GM21619 (cell line): Measurements from ENCODE around the gene ZBTB25.

Source experiments
- ATAC-seq: cut with Tn5 transposase; IDR thresholded peaks from one replicate; pipeline ENCODE4 v1.9.1; 2021; ENCODE audit not compliant: unreplicated experiment

Gene ZBTB25, protein sequence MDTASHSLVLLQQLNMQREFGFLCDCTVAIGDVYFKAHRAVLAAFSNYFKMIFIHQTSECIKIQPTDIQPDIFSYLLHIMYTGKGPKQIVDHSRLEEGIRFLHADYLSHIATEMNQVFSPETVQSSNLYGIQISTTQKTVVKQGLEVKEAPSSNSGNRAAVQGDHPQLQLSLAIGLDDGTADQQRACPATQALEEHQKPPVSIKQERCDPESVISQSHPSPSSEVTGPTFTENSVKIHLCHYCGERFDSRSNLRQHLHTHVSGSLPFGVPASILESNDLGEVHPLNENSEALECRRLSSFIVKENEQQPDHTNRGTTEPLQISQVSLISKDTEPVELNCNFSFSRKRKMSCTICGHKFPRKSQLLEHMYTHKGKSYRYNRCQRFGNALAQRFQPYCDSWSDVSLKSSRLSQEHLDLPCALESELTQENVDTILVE

DNA sequence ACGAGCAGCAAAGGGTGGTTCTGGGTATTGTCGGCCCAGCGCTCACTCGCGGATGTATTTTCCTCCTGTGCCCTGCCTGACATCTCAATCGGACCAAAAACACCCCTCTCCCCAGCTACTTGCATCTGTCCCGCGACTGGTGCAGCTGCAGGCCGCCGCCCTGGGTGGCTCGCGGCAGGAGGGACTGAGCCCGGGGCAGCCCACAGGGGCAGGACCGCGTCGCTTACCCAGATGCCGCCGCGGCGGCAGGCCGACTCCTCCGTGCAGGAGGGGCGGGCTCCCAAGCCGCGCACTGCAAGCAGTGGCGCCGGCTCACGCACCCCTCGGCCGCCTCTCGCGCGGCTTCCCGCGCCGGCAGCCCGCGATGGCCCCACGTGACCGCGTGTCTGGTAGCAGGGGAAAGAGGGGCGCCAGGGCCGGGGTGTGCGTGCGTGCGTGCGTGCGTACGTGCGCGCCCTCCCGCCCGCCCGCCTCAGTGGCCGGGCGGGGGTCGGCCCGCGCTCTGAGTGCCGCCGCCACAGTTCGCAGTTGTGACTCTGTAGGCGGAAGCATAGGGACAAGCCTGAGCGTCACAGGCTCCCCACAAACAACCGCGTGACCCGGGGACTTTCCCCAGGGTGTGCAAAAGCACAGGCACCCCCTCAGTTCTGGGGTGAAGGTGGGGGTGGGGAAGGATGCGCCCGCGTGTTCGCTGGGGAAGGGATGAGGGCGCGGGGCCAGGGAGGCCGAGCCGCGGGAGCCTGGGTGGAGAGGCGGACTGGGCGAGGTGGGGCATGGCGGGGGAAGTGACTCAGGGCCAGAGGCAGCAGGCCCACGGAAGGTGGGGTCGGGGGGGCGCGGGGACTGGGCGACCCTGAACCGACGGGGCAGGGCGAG, at the start of gene ZBTB25:
TSS of gene ZBTB25 (minus strand) at position 405 of the 876 bp plus-strand sequence. CDS start 13,305 bp downstream, outside the sequence.
- peak; percentile 55 for ATAC-seq

DNA sequence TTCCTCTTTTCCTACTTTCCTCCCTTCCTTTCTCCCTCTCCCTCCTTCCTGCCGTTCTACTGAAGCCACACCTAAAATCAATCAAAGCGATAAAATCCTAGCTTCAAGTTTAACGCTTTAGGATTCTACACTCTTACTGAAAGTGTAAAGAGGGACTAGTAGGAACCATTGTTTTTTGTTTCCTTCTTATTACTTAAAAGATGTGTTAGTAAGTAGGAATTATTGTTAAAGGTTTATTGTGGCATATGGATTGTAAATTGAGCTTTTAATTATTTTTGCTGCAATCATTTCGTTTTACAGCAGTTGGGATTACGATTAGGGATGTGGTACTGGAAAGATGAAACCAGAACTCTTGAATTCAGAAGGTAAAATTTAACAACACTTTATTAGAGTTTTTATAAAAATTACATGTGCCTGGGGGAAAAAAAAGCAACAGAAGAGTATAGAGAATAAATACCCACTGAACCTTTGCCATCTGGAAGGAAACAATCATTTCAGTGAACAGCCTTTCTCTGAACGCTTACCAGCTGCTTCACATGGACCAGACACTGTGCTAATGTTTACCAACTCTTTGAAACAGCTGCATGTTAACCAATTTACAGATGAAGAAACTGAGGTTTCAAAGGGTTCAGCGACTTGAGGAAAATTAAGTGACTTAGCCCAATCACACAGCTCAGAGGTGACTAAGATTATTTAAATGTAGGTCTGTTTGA, 47.1 kb upstream of the ZBTB25 start:
- no peak for ATAC-seq

DNA sequence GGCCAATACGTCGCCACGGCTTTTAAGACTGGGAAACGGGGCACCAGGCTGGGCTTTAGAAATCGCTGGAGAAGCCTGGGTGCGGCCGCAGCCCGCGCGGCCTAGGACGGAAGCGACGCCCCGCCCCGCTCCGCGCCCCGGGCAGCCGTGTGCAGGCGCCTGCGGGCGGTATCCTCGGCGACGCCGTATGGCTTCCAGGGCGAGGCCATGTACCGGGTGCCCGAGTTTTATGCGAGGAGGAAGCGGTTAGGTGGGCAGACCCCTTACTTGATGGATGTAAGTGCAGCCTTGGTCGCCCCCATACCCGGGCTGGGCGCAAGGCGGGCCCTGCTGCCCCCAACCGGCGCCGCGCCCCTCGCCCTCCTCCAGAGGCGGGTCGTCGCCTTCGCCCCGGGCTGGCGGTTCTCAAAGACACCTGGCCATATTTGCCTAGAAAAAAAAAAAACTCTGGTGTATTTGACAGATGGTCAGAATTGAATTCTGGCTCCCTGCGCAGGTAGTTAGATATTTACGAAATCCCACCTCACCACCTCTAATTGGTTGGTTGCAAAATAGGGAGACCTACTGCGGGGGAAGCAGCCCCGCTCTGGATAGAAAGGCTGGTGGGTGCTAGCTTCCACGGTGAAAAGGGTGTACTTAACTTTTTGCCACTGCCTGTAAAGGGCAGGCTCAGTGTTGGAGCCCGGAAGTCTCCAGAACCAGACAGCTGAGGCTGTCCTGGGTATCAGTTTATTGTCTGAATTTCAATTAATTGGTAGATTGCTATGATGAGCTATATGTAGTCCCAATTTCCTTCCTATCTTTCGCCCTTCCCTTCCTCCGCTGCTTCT, 46.4 kb upstream of the ZBTB25 start, which contains the start of gene PPP1R36:
TSS of gene PPP1R36 (plus strand) at position 171 of the 830 bp plus-strand sequence. CDS start at position 208, 37 bp downstream.
- no peak for ATAC-seq

DNA sequence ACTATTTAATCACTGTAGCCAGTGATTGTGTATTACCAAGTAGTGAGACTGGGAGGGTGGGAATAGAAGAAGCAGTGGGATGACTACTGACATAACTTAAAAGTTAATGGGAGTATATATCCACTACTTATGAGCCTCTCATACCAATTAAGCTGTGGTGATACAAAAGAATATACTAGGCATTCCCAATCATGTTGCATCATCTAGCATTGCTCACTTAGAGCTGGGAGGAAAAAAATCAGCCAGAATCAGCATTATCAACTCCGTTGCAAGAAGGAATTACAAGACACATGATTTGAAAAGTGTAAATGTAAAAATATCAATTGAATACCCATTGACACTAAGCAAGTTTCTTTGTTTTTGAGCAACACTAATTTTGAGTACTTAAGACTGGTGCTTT, 45.4 kb upstream of the ZBTB25 start:
- no peak for ATAC-seq

DNA sequence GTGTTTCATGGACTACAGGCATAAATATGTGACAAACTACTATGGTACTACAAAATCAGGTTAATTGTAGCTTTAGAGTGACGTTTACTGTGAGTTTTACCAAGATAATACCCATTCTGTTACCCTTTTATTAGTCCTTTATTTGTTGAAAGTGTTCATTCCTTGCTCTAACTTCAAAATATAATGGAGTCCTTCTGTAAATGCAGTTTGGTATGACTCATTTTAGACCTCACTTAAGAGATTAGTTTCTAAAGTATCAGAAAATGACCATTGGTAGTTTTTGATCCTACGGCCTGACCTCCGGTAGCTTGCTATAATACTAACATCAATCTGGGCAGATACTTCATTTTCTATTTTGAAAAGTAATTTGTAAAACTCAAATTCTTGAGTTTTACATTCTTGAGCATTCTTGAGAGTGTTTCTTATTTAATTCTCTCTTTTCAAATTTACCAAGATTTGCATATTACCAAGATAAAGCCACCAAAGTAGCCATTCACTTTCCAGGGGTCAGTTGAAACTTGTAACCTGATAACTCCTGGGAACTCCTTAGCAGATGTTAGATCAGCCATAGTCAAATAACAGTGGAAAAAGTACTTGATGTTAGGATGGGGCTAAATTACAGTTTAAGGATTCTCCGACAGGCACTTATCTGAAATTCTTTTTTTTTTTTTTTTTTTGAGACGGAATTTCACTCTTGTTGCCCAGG, 41.1 kb upstream of the ZBTB25 start:
- ATAC-seq, result no peak

DNA sequence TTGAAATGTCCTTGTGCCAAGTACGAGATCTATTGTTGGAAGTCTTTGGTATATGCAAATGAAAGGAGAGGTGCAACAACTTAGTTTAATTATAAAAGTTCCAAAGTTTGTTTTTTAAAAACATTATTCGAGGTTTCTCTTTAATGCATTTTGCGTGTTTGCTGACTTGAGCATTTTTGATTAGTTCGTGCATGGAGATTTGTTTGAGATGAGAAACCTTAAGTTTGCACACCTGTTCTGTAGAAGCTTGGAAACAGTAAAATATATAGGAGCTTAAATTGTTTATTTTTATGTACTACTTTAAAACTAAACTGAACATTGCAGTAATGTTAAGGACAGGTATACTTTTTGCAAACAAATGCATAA, 39.2 kb upstream of the ZBTB25 start:
- ATAC-seq, result no peak

DNA sequence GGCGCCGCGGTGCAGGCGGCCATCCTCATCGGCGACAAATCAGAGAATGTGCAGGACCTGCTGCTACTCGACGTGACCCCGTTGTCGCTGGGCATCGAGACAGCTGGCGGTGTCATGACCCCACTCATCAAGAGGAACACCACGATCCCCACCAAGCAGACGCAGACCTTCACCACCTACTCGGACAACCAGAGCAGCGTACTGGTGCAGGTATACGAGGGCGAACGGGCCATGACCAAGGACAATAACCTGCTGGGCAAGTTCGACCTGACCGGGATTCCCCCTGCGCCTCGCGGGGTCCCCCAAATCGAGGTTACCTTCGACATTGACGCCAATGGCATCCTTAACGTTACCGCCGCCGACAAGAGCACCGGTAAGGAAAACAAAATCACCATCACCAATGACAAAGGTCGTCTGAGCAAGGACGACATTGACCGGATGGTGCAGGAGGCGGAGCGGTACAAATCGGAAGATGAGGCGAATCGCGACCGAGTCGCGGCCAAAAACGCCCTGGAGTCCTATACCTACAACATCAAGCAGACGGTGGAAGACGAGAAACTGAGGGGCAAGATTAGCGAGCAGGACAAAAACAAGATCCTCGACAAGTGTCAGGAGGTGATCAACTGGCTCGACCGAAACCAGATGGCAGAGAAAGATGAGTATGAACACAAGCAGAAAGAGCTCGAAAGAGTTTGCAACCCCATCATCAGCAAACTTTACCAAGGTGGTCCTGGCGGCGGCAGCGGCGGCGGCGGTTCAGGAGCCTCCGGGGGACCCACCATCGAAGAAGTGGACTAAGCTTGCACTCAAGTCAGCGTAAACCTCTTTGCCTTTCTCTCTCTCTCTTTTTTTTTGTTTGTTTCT, 38.6 kb upstream of the ZBTB25 start:
- no peak for ATAC-seq

DNA sequence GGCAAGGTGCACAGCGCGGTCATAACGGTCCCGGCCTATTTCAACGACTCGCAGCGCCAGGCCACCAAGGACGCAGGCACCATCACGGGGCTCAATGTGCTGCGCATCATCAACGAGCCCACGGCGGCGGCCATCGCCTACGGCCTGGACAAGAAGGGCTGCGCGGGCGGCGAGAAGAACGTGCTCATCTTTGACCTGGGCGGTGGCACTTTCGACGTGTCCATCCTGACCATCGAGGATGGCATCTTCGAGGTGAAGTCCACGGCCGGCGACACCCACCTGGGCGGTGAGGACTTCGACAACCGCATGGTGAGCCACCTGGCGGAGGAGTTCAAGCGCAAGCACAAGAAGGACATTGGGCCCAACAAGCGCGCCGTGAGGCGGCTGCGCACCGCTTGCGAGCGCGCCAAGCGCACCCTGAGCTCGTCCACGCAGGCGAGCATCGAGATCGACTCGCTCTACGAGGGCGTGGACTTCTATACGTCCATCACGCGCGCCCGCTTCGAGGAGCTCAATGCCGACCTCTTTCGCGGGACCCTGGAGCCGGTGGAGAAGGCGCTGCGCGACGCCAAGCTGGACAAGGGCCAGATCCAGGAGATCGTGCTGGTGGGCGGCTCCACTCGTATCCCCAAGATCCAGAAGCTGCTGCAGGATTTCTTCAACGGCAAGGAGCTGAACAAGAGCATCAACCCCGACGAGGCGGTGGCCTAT, 37.8 kb upstream of the ZBTB25 start:
- ATAC-seq, result no peak

DNA sequence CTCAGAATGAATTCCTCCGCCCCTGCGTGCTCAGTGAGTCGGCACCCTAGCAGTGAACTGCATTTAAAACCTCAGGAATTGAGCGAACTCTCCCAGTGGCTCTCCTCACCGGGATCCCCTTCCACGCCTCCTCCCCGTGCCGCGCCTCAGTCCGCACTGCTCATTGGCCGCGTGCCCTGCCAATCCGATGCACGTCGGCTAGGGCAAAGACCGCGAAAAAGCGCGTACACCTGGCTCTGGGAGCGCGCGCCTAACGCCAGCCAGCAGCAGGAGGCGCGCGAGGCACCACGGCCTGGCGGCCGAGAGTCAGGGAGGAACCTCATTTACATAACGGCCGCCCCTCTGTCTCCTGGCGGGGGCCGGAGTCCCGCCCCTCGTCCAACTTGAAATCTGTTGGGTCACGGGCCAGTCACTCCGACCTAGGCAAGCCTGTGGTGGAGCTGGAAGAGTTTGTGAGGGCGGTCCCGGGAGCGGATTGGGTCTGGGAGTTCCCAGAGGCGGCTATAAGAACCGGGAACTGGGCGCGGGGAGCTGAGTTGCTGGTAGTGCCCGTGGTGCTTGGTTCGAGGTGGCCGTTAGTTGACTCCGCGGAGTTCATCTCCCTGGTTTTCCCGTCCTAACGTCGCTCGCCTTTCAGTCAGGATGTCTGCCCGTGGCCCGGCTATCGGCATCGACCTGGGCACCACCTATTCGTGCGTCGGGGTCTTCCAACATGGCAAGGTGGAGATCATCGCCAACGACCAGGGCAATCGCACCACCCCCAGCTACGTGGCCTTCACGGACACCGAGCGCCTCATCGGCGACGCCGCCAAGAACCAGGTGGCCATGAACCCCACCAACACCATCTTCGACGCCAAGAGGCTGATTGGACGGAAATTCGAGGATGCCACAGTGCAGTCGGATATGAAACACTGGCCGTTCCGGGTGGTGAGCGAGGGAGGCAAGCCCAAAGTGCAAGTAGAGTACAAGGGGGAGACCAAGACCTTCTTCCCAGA, 36.9 kb upstream of the ZBTB25 start, which contains the start of gene HSPA2:
TSS of gene HSPA2 (plus strand) at position 534 of the 995 bp plus-strand sequence. CDS start at position 643, 109 bp downstream.
- peak; percentile 93 for ATAC-seq

DNA sequence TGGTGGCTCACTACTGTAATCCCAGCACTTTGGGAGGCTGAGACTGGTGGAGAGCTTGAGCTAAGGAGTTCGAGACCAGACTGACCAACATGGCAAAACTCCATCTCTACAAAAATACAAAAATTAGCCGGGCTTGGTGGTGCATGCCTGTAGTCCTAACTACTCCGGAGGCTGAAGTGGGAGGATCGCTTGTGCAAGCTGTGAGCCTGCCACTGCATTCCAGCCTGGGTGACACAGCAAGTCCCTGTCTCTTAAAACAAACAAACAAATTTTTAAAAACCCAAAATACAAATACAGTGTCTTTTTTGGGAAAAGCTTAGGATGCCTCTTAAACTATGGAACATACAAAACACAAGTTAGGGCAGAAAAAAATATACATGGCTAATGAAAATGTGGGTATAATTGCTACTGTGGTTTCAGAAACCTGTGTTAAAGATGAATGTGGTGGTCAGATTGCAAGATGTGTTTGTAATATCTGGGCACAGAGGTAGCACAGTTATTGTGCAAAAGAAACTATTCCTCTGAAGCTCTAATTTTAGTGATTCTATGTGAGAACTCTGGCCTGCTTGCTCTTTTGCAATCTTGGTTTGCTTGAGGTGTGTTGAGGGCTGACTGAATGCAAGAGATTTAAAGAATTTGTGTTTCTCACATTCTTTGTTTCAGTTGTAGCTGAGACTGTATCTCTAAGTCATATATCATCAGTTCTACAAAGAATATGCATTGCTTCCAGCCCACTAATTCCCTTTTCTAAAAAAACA, 33.0 kb upstream of the ZBTB25 start:
- no peak for ATAC-seq

DNA sequence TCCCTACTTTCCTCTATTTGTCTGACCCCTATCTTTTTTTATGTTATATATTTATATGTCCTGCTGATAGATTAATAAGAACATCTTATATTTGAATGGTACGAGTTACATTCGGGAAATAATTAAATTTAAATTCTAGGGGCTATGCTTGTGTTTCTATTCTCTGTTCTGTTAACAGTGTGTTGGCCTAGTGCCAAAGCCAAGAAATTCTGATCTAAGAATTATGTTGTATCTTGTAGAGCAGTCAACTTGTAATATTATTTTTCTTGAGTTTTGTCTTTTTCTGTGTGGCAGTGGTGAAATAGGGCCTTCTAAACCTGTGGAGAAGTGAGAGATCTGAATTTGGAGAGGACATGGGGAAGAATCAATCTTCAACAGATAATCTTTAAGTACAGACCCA, 27.9 kb upstream of the ZBTB25 start:
- no peak for ATAC-seq

DNA sequence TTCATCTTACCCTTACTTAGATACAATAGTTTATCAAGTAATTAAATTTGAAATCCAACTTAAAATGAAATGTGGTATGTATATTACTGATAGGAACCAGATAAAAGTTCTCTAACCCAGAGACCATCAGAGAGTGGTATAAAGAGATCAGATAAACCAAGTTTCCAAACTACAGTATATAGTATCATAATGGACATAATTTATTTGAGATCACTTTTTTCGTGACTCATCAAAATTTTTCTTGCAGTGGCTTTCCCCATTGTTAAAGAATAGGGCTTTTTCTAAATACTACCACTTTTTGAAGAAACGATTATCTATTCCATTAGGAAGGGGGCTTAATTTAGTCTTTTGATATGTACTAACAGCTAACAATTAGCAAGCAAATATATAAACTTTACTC, 21.7 kb upstream of the ZBTB25 start:
- ATAC-seq, result no peak

DNA sequence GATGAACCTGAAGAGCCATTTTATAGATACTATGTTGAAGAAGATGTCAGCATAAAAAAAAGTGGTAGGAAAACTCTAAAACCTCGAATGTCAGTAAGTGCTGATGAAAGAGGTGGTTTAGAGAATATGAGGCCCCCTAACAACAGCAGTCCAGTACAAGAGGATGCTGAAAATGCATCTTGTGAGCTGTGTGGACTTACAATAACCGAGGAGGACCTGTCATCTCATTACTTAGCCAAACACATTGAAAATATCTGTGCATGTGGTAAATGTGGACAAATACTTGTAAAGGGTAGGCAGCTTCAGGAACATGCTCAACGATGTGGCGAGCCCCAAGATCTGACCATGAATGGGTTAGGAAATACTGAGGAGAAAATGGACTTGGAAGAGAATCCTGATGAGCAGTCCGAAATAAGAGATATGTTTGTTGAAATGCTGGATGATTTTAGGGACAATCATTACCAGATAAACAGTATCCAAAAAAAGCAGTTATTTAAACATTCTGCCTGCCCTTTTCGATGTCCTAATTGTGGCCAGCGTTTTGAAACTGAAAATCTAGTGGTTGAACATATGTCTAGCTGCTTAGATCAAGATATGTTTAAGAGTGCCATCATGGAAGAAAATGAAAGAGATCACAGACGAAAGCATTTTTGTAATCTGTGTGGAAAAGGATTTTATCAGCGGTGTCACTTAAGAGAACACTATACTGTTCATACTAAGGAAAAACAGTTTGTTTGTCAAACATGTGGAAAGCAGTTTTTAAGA, 19.1 kb upstream of the ZBTB25 start:
- no peak for ATAC-seq

DNA sequence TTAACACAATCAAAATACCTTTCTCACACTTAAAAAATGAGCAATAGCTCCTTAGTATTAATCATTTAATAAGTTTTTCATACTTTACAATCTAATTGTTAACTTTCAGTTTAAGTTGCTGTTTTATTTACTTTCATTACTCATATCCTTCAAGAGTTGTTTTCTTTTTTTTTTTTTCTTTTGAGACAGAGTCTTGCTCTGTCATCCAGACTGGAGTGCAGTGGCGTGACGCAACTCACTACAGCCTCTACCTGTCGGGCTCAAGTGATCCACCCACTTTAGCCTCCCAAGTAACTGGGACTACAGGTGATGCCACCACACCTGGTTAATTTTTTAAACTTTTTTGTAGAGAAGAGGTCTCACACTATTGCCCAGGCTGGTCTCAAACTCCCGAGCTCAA, 17.1 kb upstream of the ZBTB25 start:
- no peak for ATAC-seq

DNA sequence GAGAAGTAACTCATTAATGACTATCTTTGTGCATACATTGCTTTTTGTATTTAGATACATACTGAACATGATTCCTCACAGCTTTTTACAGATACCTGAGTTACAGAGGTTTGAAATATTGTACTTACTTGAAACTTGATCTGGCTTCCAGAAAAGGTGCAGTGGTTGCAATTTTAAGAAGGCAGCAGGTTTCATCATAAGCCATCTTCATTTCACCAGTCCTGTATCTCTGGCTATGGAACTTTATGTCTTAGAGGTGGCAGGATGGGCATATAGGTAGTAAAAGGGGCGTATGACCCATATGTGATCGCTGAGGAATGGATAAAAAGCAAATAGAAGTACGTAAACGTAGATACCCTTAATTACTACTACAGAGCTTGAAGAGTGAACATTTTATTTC, 14.6 kb upstream of the ZBTB25 start:
- no peak for ATAC-seq
